GM12892 (cell line): ENCODE measurements around the gene DBET.
"Not testable (repeated sequence)": the region's sequence is repeated elsewhere in the genome, so short reads cannot be mapped to it uniquely, and the experiment has no call there.

Source experiments
- POLR2A ChIP-seq: IDR thresholded peaks from 2 replicates; pipeline ENCODE4 v1.6.1; 2011; ENCODE audit warnings: low read depth, low read length, control low read depth
- POLR2AphosphoS5 ChIP-seq: IDR thresholded peaks from 2 replicates; pipeline ENCODE4 v1.6.1; 2011; ENCODE audit warnings: low read depth, low read length, control low read depth
- TAF1 ChIP-seq: IDR thresholded peaks from 2 replicates; pipeline ENCODE4 v1.6.1; 2011; ENCODE audit warnings: low read depth, mild to moderate bottlenecking, control low read depth, low read length, borderline replicate concordance

- not testable (repeated sequence) for TF ChIP-seq POLR2A, POLR2AphosphoS5, TAF1
These were observed 42.5 kb downstream of the DBET start for GRCh38 chr4:190106611-190107480.
